Stomach (tissue), 4 donors: ENCODE results near the gene PRKCE.

Experiments
- POLR2A ChIP-seq, 4 donors: fragments of 450-650 bp; IDR thresholded peaks; one replicate each; pipeline ENCODE4 v1.6.1; 2016; ENCODE audit warnings: antibody characterized with exemption in 4 of 4, control low read depth in 2 of 4, mild to moderate bottlenecking in 1 of 4, moderate library complexity in 1 of 4
- TF ChIP-seq, protein P1 (sequence below), 7 experiments: fragments of 450-650 bp in 4 of 7; fragments of 200-600 bp in 3 of 7; sonication (generic) in 3 of 7; IDR thresholded peaks; one replicate each; pipeline ENCODE4 v1.5.1; 2016 to 2019; ENCODE audit warnings: antibody characterized with exemption in 7 of 7, control low read depth in 2 of 7, mild to moderate bottlenecking in 1 of 7

GRCh38 chr2:45968946-45969584 lies 317.6 kb downstream of the PRKCE start:
- TF ChIP-seq, protein P1, sequence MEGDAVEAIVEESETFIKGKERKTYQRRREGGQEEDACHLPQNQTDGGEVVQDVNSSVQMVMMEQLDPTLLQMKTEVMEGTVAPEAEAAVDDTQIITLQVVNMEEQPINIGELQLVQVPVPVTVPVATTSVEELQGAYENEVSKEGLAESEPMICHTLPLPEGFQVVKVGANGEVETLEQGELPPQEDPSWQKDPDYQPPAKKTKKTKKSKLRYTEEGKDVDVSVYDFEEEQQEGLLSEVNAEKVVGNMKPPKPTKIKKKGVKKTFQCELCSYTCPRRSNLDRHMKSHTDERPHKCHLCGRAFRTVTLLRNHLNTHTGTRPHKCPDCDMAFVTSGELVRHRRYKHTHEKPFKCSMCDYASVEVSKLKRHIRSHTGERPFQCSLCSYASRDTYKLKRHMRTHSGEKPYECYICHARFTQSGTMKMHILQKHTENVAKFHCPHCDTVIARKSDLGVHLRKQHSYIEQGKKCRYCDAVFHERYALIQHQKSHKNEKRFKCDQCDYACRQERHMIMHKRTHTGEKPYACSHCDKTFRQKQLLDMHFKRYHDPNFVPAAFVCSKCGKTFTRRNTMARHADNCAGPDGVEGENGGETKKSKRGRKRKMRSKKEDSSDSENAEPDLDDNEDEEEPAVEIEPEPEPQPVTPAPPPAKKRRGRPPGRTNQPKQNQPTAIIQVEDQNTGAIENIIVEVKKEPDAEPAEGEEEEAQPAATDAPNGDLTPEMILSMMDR (IDR thresholded peaks at IDR 0.05), result no peak
- no peak for TF ChIP-seq POLR2A (IDR thresholded peaks at IDR 0.05)
